H9 (cell line): ENCODE data around the gene CRACDL. TPM values are rescaled to one million over a fixed set of nuclear protein-coding genes. Genes with fewer than 3 reads are reported as not detected.

Experiments used
- DNase-seq: peaks from one replicate; pipeline ENCODE4 v3.0.0-alpha.2; 2017
- H2AFZ ChIP-seq: one replicate; pipeline ENCODE4 v1.6.1; 2013; ENCODE audit warnings: mild to moderate bottlenecking, low read length, control low read depth, moderate library complexity
- H2AK5ac ChIP-seq: 2 replicates; pipeline ENCODE4 v1.6.1; 2013; ENCODE audit warnings: low read length, control low read depth, mixed read lengths; ENCODE audit not compliant: insufficient read length
- H2BK120ac ChIP-seq: one replicate; pipeline ENCODE4 v1.6.1; 2013; ENCODE audit warnings: low read depth, mild to moderate bottlenecking, low read length, control low read depth, inconsistent platforms; ENCODE audit not compliant: poor library complexity, severe bottlenecking
- H2BK12ac ChIP-seq: 2 replicates; pipeline ENCODE4 v1.6.1; 2013; ENCODE audit warnings: low read length, control low read depth, mixed read lengths, low read depth; ENCODE audit not compliant: insufficient read length
- H2BK15ac ChIP-seq: 2 replicates; pipeline ENCODE4 v1.6.1; 2013; ENCODE audit warnings: low read depth, low read length, control low read depth
- H2BK20ac ChIP-seq: one replicate; pipeline ENCODE4 v1.6.1; 2013; ENCODE audit warnings: low read depth, mild to moderate bottlenecking, low read length, control low read depth, inconsistent platforms; ENCODE audit not compliant: poor library complexity, severe bottlenecking
- H2BK5ac ChIP-seq: 2 replicates; pipeline ENCODE4 v1.6.1; 2013; ENCODE audit warnings: low read length, control low read depth, mixed read lengths; ENCODE audit not compliant: insufficient read length
- H3K14ac ChIP-seq: 2 replicates; pipeline ENCODE4 v1.6.1; 2013; ENCODE audit warnings: low read length, control low read depth; ENCODE audit not compliant: insufficient read depth
- H3K18ac ChIP-seq: 2 replicates; pipeline ENCODE4 v1.6.1; 2013; ENCODE audit warnings: low read depth, mild to moderate bottlenecking, mixed read lengths, low read length, control low read depth; ENCODE audit not compliant: insufficient read length
- H3K23ac ChIP-seq: 2 replicates; pipeline ENCODE4 v1.6.1; 2013; ENCODE audit warnings: low read length, control low read depth, mixed read lengths, low read depth; ENCODE audit not compliant: insufficient read length
- H3K23me2 ChIP-seq: 2 replicates; pipeline ENCODE4 v1.6.1; 2013; ENCODE audit warnings: low read depth, mild to moderate bottlenecking, mixed read lengths, low read length, control low read depth; ENCODE audit not compliant: insufficient read length, poor library complexity, severe bottlenecking
- H3K27ac ChIP-seq: 2 replicates; pipeline ENCODE4 v1.5.1; 2013; ENCODE audit warnings: low read length, control low read depth, mixed read lengths, low read depth; ENCODE audit not compliant: insufficient read length
- H3K27me3 ChIP-seq: 2 replicates; pipeline ENCODE4 v1.6.1; 2013; ENCODE audit warnings: low read length, control low read depth, inconsistent platforms; ENCODE audit not compliant: insufficient read depth
- H3K4ac ChIP-seq: 2 replicates; pipeline ENCODE4 v1.6.1; 2013; ENCODE audit warnings: low read depth, mild to moderate bottlenecking, control low read depth, inconsistent platforms, low read length, moderate library complexity
- H3K4me1 ChIP-seq: 2 replicates; pipeline ENCODE4 v1.6.1; 2013; ENCODE audit warnings: low read length, control low read depth, inconsistent platforms; ENCODE audit not compliant: insufficient read depth
- H3K4me2 ChIP-seq: 2 replicates; pipeline ENCODE4 v1.6.1; 2013; ENCODE audit warnings: low read length, control low read depth, mixed read lengths; ENCODE audit not compliant: insufficient read length, insufficient read depth
- H3K56ac ChIP-seq: 2 replicates; pipeline ENCODE4 v1.6.1; 2013; ENCODE audit warnings: low read depth, mild to moderate bottlenecking, mixed read lengths, low read length, control low read depth; ENCODE audit not compliant: insufficient read length
- H3K79me1 ChIP-seq: 2 replicates; pipeline ENCODE4 v1.6.1; 2013; ENCODE audit warnings: low read depth, mild to moderate bottlenecking, moderate library complexity, low read length, control low read depth, inconsistent platforms; ENCODE audit not compliant: insufficient read depth, poor library complexity, severe bottlenecking
- H3K79me2 ChIP-seq: 2 replicates; pipeline ENCODE4 v1.6.1; 2013; ENCODE audit warnings: low read length, control low read depth, inconsistent platforms; ENCODE audit not compliant: insufficient read depth
- H3K9ac ChIP-seq: 2 replicates; pipeline ENCODE4 v1.6.1; 2013; ENCODE audit warnings: low read length, control low read depth, mixed read lengths; ENCODE audit not compliant: insufficient read length; ENCODE audit errors: extremely low read depth
- H3K9me3 ChIP-seq: one replicate; pipeline ENCODE4 v1.6.1; 2013; ENCODE audit warnings: low read depth, low read length, inconsistent platforms; ENCODE audit not compliant: control insufficient read depth
- H3T11ph ChIP-seq: one replicate; pipeline ENCODE4 v1.6.1; 2013; ENCODE audit warnings: mild to moderate bottlenecking, low read length, control low read depth, inconsistent platforms
- H4K20me1 ChIP-seq: one replicate; pipeline ENCODE4 v1.6.1; 2013; ENCODE audit not compliant: control insufficient read depth, insufficient read length, insufficient read depth
- H4K5ac ChIP-seq: 2 replicates; pipeline ENCODE4 v1.6.1; 2013; ENCODE audit warnings: low read depth, mild to moderate bottlenecking, mixed read lengths, low read length, control low read depth; ENCODE audit not compliant: insufficient read length
- H4K8ac ChIP-seq: replicated peaks from 2 replicates; pipeline ENCODE4 v1.6.1; 2013; ENCODE audit warnings: low read length, control low read depth, mixed read lengths, low read depth; ENCODE audit not compliant: insufficient read length
- H4K91ac ChIP-seq: 2 replicates; pipeline ENCODE4 v1.6.1; 2013; ENCODE audit warnings: low read depth, mild to moderate bottlenecking, moderate library complexity, mixed read lengths, low read length, control low read depth; ENCODE audit not compliant: insufficient read length
- H3K27ac Mint-ChIP-seq, 3 experiments: 2 replicates in 2 of 3; 3 replicates in 1 of 3; pipeline ENCODE4 v1.8.0; 2020 to 2021; ENCODE audit warnings: mixed read lengths in 3 of 3, mild to moderate bottlenecking in 1 of 3, moderate library complexity in 1 of 3
- H3K27me3 Mint-ChIP-seq: 2 replicates; pipeline ENCODE4 v1.8.0; 2021; ENCODE audit warnings: low read depth, mild to moderate bottlenecking, moderate library complexity, mixed read lengths
- H3K36me3 Mint-ChIP-seq, 3 experiments: 2 replicates in 2 of 3; 3 replicates in 1 of 3; pipeline ENCODE4 v1.8.0; 2020 to 2021; ENCODE audit warnings: low read depth in 3 of 3, mixed read lengths in 3 of 3; ENCODE audit not compliant: insufficient read depth in 1 of 3
- H3K4me1 Mint-ChIP-seq, 2 experiments: 2 replicates each; pipeline ENCODE4 v1.8.0; 2020; ENCODE audit warnings: mixed read lengths in 2 of 2
- H3K4me3 Mint-ChIP-seq, 2 experiments: 2 replicates in 1 of 2; 3 replicates in 1 of 2; pipeline ENCODE4 v1.8.0; 2020 to 2021; ENCODE audit warnings: mild to moderate bottlenecking in 2 of 2, mixed read lengths in 2 of 2, moderate library complexity in 1 of 2
- H3K9me3 Mint-ChIP-seq, 2 experiments: 2 replicates in 1 of 2; 3 replicates in 1 of 2; pipeline ENCODE4 v1.8.0; 2020; ENCODE audit warnings: mild to moderate bottlenecking in 2 of 2, mixed read lengths in 2 of 2, moderate library complexity in 1 of 2
- WGBS: extraction: QIAGEN DNeasy Blood & Tissue Kit; methylation state at CpG from one replicate; pipeline ENCODE4 v1.1.7; 2013; ENCODE audit warnings: missing lambda C conversion rate, low lambda C conversion rate, mixed read lengths; ENCODE audit not compliant: insufficient read length; ENCODE audit errors: extremely low coverage; 5-methylcytosine and 5-hydroxymethylcytosine counted together
- total RNA-seq: library from RNA; stranded (reverse); gene quantifications from 2 replicates; pipeline ENCODE4 v1.2.1, GENCODE V29; 2021
- TF ChIP-seq, protein P1 (sequence below): fragments of 200-600 bp; sonication (generic); conservative IDR thresholded peaks from 3 replicates; pipeline ENCODE4 v1.8.0; 2021; ENCODE audit warnings: antibody characterized with exemption, mild to moderate bottlenecking

Gene CRACDL
- total RNA-seq, 1 experiment from 2014 or later, result 0.48 TPM

DNA sequence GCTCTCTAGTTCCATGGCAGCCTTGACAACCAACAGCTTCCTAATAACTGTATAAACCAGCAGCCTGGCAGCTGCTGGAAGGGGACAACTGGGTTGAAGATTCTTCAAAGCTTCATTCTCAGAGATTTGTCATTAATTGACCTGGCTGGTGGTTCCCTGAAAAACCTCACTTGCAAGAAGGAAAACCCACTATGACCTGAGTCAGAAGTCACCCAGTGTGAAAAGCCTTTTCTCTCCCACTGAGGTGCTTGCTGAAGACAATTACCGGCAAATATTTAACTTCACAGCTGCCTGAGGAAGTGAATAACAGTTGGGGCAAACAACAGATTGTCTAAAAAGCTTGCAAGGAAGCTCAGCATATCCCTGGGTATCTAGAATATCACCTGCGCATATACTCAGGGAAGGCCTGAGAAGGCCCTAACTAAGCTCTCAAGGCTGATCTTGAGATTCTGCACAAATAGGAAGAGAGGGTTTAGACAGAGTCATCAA lies 49.9 kb downstream of the CRACDL start:
- Histone ChIP-seq H2BK12ac (no peak overlapping the region), H4K5ac (no peak overlapping the region), H2BK20ac (no peak overlapping the region), H3K9ac (no peak overlapping the region), H3K23me2 (no peaks in the 10 kb centered on the region), H3K4me2 (no peak overlapping the region), H3K27ac (no peak overlapping the region), H3K79me2 (no peaks in the 10 kb centered on the region), H4K91ac (no peak overlapping the region), H3K18ac (no peak overlapping the region), H3K23ac (no peak overlapping the region), H3K56ac (no peak overlapping the region), H4K8ac (no peak overlapping the region), H3K14ac (no peak overlapping the region), H2AFZ (no peak overlapping the region), H2BK15ac (no peak overlapping the region), H2BK120ac (no peak overlapping the region), H3K4me1 (no peaks in the 10 kb centered on the region), H3K4ac (no peak overlapping the region), H3K79me1 (no peaks in the 10 kb centered on the region), H2AK5ac (no peak overlapping the region), H3K27me3 (no peaks in the 10 kb centered on the region), H3T11ph (no peak overlapping the region), H4K20me1 (no peaks in the 10 kb centered on the region), H3K9me3 (peaks cover 5% of the 10 kb centered on the region), H2BK5ac (no peak overlapping the region)
- DNase-seq, result no peak
- H3K4me3 Mint-ChIP-seq, result no peak overlapping the region
- no peaks in the 10 kb centered on the region for H3K4me1 Mint-ChIP-seq
- H3K9me3 Mint-ChIP-seq, result peaks cover 33 to 42% of the 10 kb centered on the region in 2 experiments
- H3K27ac Mint-ChIP-seq, result no peak overlapping the region
- WGBS, result no CpG with 5 or more reads among the region's 2 CpGs
- TF ChIP-seq, protein P1, sequence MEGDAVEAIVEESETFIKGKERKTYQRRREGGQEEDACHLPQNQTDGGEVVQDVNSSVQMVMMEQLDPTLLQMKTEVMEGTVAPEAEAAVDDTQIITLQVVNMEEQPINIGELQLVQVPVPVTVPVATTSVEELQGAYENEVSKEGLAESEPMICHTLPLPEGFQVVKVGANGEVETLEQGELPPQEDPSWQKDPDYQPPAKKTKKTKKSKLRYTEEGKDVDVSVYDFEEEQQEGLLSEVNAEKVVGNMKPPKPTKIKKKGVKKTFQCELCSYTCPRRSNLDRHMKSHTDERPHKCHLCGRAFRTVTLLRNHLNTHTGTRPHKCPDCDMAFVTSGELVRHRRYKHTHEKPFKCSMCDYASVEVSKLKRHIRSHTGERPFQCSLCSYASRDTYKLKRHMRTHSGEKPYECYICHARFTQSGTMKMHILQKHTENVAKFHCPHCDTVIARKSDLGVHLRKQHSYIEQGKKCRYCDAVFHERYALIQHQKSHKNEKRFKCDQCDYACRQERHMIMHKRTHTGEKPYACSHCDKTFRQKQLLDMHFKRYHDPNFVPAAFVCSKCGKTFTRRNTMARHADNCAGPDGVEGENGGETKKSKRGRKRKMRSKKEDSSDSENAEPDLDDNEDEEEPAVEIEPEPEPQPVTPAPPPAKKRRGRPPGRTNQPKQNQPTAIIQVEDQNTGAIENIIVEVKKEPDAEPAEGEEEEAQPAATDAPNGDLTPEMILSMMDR, result no peak
- peaks cover 2 to 15% (median 10%) of the 10 kb centered on the region in 3 experiments for H3K36me3 Mint-ChIP-seq
- H3K27me3 Mint-ChIP-seq, result peaks cover 7% of the 10 kb centered on the region; the same call in 1 of the 2 replicates
